Dedifferentiated amniotic fluid mesenchymal stem cell (primary cell): Measurements from ENCODE around the gene KPNA1.

ENCODE experiments used
- DNase-seq: peaks from one replicate; pipeline ENCODE4 v3.0.0-alpha.2; 2016; ENCODE audit errors: extremely low spot score

The KPNA1 gene

GRCh38 chr3:122383771-122384697 lies 130.7 kb downstream of the KPNA1 start, which contains the start of gene FAM162A:
TSS of gene FAM162A (plus strand) at chr3:122384182. CDS start at chr3:122384266, 84 bp downstream.
- peak; percentile 83 for DNase-seq

GRCh38 chr3:122382888-122383666 lies 131.7 kb downstream of the KPNA1 start, which contains the start of gene MIX23:
TSS of gene MIX23 (minus strand) at chr3:122383231. CDS start at chr3:122383224, 7 bp downstream.
- DNase-seq: peak; percentile 72

- no peak for DNase-seq
These were observed 136.8 kb downstream of the KPNA1 start for GRCh38 chr3:122377975-122378374.

GRCh38 chr3:122374034-122374433 lies 140.7 kb downstream of the KPNA1 start:
- no peak for DNase-seq
